HuH-7.5 (cell line): ENCODE data around the gene CMTM8.
"Not testable (repeated sequence)": the region's sequence is repeated elsewhere in the genome, so short reads cannot be mapped to it uniquely, and the experiment has no call there.

Source experiments
- DNase-seq: peaks from one replicate; pipeline ENCODE4 v3.0.0; 2011; ENCODE audit warnings: low spot score

Gene CMTM8

DNA sequence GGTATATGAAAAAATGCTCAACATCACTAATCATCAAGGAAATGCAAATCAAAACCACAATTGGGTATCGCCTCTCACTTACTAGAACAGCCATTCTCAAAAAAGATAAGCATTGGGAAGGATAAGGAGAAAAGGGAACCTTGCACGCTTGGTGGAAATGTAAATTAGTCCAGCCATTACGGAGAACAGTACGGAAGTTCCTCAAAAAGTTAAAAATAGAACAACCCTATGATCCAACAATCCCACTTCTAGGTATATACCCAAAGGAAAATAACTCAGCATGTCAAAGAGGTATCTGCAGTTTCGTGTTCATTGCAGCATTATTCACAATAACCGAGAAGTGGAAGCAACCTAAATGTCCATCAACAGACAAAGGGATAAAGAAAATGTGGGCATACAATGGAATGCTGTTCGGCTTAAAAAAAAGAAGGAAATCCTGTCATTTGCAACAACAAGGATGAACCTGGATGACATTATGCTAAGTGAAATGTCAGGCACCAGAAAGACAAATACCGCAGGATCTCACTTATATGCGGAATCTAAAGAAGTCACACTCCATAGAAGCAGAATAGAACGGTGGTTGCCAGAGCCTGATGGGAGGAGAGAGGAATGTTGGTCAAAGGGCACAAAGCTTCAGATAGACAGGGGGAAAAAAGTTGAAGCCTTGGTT, 141.5 kb downstream of the CMTM8 start:
- no peak for DNase-seq

DNA sequence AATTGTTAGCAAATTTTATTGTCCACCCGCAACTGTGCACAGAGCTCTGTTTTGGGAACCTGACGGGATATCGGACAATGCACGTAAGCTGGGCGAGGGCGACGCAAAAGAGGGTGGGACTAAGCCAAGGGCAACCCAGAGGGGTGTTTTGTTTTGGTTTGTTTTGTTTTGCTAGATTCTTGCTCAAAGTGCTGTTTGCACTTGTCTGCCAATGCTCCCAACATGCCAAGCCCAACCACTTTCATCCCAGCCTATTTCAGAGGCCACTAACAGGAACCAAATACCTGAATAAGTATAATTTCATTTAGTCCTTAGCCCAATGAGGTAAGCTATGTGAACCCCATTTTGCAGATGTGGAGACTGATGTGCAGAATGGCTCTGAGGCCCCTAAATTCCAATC, 143.4 kb downstream of the CMTM8 start:
- no peak for DNase-seq

DNA sequence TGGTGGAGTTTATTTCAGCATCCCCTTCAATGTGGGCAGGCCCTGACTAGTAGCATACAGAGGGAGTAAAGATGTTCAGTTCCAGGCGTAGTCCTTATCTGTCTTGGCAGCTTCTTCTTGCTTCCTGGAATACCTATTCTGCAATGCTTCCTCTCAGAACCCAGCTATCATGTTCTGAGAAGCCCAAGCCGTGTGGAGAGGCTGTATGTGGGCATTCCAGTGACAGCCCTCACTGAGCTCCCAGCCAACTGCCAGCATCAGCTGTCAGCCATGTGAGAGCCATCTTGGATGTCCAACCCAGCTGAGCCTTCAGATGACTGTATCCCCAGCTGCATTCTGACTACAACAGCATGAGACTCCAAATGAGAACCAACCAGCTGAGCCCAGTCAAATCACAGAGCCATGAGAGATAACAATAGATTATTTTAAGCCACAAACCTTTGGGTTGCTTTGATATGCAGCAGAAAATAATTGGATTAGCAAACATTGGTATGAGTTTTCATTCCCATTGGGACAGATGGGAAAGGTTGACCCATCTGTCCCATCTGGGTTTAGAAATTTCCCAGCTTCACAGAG, 144.7 kb downstream of the CMTM8 start:
- no peak for DNase-seq

DNA sequence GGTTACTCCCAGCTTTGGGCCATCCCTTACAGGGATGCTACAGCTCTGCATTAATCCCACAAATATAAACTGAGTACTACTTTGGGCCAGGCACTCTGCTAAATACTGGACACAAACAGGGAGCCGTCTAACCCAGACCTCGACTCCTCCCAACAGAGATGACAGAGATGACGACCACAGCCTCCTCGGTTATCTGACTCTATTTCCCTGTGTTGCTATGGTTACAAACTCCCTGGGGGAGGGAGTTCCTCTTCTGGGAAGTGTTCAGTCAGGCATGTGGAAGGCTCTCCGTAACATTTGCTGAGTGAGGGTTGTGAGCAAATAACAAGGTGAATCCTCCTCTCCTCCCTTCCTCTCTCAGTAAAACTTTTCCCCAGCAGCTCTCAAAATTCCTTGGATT, 146.5 kb downstream of the CMTM8 start:
- DNase-seq: no peak

DNA sequence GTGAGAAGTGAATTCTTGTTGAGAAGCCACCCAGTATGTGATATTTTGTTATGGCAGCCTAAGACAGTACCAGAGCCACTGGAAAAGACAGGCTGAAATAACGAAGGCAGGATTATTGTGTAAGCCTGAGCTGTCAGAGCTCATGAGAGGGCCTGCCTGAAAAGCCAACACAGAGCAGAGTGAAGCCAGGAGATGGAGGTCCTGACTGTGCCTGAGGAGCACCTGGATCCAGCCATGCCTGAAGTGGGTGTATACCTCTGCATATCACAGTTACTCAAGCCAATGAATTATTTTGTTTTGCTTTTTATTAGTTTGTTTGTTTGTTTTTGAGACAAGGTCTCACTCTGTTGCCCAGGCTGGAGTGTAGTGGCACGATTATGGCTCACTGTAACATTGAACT, 149.0 kb downstream of the CMTM8 start:
- no peak for DNase-seq

DNA sequence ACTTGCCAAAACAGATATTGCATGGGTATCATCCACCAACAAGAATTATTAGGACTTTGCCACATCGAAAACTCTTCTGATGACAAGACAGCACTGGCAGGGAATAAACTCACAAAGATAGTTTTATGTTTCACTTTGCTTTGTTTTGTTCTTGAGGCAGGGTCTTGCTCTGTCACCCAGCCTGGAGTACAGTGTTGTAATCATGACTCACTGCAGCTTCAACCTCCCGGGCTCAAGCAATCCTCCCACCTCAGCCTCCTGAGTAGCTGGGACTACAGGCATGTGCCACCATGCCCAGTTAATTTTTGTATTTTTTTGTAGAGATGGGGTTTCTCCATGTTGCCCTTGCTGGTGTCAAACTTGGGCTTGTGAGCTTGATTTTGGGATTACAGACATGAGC, 151.1 kb downstream of the CMTM8 start:
- DNase-seq: not testable (repeated sequence)

DNA sequence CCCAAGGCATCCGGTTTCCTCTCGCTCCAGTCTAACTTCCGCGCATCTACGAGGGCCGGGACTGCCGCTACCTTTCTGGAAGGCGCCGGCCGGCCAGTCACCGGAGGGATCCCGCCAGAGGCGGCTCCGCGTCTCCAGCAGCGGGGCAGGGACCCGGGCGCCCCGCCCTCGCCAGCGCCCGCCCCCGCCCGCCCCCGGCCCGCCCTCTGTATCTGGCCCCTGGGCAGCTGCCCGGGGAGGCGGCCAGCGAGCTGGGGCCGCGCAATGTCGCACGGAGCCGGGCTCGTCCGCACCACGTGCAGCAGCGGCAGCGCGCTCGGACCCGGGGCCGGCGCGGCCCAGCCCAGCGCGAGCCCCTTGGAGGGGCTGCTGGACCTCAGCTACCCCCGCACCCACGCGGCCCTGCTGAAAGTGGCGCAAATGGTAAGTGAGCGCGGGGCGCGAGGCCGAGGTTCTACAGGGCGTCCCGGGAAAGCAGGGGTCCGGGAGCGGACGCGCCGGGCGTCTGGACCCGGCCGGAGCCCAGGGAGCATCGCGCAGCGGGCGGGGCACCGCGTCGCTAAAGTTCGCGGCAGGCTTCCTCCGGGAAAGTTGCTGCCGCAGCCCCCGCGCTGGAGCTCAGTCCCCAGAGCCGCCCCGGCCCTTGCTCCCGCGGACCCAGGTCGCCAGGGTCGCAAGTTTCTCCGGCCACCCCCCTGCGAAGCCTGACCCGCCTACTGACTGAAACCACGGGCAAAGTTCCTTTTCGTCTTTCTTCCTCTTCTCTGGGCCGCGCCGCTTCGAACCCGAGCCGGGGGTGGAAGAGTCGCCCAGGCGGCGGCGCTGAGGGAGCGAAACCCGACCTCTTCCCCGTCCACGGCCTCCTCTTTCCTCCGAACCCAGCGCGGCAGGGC, 153.4 kb downstream of the CMTM8 start, which contains the start of gene CMTM7:
Gene CMTM7, plus strand, starts transcription at position 211 of the 893 bp plus-strand sequence. Its CDS starts 54 bp downstream, at position 265.
- DNase-seq: peak; percentile 71

DNA sequence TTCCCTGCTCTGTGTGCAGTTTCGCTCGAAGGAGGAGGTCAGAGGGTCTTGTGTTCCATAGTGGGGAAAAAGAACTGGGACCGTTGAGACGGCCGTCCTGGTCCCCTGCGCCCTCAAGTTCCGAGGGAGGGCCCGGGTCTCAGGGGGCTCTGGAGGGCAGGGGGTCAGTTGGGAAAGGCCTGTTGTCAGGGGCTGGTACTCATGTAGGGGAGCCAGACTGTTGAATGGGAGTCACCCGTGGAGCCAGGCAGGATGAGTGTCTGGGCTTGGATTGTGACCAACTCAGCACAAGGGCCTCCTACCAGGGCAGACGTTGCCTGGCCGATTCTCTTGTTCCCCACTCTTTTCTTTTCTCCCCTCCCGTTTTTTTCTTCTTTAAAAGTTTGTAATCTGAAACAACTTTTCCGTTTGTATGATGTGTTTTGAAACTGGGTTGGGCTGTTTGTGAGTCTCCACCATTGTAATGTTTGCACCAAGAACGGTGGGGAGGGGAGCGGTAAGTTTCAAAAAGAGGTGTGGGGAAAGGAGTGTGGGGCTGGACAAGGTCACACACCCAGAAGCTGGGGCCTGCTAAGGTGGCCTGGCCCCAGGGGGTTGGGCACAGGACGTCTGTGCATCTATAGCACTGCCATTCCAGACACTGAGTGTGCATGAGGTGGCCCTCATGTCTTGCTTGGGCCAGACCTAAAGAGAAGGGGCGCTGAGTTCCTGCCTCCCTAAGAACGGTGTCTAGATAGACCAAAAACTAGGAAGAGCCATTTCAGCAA, 154.2 kb downstream of the CMTM8 start:
- DNase-seq: peak; percentile 24

DNA sequence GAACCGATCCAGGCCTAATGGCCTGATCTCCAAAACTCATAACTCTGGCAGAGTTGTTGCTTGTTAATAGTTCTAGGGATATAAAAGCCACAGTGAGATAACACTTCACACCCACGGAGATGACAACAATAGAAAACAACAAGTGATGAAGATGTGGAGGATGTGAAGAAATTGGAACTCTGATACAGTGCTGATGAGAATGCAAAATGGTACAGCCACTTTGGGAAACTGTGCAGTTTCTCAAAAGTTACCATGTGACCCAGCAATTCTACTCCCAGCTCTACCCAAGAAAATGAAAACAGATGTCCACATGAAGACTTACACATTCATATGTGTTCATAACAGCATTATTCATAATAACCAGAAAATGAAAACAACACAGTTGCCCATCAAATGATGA, 157.0 kb downstream of the CMTM8 start:
- DNase-seq: no peak

DNA sequence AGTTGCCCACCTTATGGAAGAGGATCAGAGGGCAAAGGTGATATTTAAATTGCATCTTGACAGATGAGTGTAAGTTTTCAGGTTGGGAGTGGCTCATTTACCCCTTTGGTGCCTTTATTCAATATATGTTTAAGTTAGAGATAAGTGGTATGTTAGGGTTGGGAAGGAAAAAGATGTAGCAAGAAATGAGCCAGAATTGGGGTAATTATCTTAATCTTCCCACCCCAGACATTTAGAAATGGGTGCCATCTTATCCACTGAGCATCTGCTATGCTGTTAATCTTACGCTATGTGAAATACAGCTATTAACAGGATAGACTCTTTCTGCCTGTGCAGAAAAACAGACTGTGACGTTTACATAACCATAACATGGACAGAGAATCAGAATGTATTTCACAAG, 159.5 kb downstream of the CMTM8 start:
- DNase-seq: no peak

DNA sequence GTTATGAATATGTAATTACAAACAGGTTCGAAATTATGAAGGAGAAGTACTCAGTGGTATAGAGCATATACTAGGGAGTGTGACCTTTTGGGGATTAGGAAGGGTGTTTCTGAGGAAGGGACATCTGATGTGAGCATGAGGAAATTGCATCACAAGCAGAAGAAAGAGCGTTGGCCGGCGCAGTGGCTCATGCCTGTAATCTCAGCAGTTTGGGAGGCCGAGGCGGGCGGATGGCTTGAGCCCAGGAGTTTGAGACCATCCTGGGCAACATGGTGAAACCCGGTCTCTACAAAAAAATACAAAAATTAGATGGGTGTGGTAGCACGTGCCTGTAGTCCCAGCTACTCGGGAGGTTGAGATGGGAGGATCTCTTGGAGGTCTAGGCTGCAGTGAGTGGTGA, 160.1 kb downstream of the CMTM8 start:
- no peak for DNase-seq

DNA sequence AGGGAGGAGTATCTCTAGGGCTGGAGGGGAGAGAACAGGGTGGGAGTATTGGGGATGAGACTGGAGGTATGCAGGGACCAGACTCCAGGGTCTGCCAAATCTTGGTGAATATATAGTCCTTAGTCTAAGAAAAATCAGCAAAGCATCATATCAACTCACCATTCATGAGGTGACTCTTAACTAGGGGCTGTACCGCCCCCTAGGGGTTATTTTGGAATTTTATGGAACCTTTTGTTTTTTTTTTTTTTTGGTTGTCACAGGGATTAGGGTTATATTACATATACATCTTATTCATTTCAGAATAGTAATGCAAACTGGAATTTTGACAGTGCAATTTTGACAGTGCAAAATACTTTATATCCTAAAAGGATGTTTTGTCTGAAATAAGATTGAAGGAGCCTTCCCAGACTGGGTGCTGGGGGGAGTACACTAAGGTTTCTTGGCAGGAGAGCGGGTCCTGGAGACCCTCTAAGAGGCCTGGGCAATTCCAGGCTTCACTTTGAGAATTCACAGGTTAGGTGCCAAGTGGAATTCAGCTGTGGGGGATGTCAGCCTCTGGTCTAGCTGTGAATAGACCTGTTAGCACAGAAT, 160.6 kb downstream of the CMTM8 start:
- peak; percentile 67 for DNase-seq

DNA sequence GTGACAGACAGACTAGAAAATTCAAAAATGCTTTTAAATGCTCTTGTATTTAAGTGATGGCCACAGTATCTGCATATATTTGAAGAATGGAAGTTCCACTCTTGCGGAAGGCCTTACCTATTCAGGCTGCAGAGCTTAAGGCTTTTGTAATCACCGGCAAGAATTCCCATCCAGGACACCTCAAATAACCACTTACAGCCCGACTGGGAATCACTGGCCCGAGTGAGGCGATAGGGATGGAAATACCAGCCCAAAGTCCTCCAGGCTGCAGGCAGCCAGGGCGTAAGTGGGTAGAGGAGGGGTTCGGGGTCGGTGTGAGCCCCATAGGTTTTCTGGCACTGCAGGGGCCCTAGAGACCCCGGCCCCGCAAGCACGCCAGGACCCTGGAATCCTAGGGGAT, 162.6 kb downstream of the CMTM8 start:
- peak; percentile 53 for DNase-seq

DNA sequence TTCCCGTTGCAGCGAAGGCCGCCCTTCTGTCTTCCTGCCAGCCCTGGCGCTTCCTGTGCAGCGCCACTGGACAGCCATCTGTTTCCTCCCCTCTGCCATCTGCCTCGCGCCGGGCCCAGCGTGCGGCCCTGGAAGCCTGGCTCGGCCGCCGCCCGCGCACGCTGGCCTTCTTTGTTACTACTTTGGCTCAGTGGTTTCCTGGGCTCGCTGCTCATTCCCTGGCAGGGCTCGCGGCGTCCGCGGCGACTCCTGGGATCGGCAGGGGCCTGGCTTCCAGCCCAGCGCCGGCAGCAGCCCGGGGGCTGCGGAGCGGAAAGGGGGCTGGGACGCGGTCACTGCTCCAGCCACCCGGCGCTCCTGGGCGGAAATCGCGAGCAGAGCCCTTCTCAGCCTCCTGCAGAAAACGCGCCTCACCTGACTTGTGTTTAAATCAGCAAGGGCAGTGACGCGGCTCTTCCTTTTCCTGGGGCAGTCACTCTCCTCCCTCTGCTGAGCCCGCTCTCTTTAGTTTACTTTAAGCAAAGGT, 163.1 kb downstream of the CMTM8 start:
- DNase-seq: peak; percentile 66

DNA sequence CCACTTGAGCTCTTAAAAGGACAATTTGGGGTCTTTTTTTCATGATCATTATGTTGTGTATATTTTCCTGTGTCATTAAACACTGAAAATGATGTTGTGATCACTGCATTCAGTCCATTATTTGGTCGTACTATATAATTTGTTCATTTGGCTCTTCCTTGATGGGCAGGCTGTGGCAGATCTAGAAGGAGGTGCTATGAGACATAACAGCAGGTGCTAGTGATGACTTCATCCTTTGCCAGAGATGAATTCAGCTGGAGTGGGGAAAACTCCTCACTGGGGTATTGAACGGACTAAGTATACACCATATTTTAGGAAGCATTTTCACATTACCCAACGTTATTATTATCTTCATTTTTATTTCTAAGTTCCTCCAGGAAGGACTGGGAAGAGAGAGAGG, 165.2 kb downstream of the CMTM8 start:
- DNase-seq: no peak

DNA sequence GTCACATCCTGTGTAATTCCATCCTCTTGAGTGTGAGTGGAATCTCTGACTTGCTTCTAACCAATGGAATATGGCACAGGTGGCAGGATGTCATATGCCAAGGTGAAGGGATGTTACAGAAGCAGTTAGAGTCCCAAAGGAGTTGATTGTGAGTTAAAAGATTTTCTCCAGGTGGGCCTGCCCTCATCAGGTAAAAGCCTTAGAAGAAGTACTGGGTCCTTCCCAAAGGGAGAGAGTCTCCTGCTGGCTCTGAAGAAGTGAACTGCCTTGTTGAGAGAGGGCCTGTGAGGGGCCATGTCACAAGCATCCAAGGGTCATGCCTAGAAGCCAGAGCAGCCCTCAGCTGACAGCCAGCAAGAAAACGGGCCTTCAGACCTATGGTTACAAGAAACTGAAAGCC, 166.2 kb downstream of the CMTM8 start:
- no peak for DNase-seq

DNA sequence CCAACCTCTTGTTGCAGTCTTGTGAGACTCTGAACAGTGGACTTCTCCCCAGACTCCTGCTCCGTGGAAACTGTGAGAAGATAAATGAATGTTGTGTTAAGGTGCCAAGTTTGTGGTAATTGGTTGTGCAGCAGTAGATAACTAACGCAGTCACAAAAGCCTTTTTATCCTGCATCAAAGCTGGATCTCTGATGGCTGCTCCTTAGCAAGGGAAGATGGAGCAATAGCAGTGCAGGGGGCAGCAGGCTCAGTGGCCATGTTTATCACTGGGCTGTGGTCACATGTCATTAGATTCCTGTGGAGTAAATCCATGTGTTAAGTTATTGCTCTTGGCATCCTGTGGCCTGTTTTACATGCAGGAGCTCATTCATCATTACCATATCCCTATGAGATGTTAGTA, 166.7 kb downstream of the CMTM8 start:
- no peak for DNase-seq

DNA sequence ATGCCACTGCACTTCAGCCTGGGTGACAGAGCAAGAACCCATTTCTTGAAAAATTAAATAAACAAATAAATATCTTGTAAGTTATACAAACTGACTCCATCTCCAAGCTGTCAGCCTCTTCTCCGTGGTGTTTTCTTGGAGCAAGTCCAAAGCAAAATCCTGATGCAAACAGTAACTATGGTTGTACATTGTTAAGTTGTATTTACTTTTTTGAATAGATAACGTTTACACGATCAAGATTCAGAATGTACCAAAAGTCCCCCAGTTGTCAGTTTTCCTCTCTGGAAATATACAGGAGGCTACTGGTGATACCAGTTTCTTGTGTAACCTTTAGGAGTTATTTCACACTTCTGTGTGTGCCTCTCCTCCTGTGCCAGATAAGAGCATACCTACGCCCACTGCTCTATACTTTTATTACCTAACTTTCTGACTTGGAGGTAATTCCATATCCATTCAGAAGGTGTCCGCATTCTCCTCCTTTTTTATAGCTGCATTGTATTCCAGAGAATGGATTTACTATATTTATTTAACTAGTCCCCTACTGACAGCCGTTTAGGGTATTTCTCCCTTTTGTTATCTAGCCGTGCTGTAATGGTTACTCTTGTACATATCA, 167.3 kb downstream of the CMTM8 start:
- no peak for DNase-seq

DNA sequence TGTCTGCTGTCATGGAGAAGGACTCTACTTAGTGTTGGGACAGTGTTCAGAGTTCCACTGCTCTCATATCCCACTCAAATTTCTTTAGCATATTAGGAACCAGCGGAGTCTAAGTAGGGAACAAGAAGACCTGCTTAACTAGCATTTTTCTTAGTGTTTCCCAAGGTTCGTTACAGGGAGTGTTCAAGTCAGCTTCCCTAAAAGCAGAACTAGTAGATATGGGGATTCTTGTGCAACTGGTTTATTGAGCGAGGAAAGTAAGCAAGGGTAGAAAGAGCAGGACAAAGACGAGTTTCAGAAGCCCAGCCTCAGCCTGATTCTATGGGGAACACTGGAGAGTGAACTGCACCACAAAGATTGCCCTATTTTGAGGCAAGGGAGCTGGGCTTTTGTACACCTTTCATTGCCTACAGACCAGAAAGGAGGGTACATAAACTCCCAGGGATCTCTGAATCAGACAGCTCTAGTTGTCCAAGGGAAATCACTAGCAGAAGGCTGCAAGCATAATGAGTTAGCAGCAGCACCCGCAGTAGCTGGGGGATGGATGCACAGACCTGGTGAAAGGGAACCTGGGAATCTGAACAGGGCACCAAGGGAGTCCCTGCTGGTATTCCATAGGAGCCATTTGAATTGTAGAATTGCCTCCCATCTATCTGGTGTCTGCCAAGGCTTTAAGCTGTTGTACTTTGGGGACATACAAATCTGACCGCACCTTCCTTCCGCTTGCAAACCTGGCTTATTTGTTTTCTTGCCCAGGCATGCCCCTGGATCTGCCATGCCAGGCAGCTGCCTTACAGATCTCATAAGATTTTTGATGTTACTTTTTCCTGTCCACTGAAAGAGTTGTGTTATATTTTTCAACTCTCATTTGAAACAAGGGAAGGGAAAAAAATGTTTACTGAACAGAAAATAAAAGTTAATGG, 168.3 kb downstream of the CMTM8 start:
- no peak for DNase-seq
